A549 (cell line): ENCODE results near the gene PIGU. TPM values are rescaled to one million over a fixed set of nuclear protein-coding genes. Genes with fewer than 3 reads are reported as not detected.
A peak's percentile ranks its signal among the peaks of the same experiment; 100 is the strongest.

Experiments
- ATAC-seq, 2 experiments: fragments of 200-7000 bp in 1 of 2; fragments of >200 bp in 1 of 2; cut with Nextera tagmentation in 1 of 2; cut with Tn5 transposase in 1 of 2; 3 replicates each; pipeline versions ENCODE4 v1.8.0 to v1.9.1; 2018 to 2020; ENCODE audit warnings: mild to moderate bottlenecking in 1 of 2, moderate library complexity in 1 of 2
- CTCF ChIA-PET: fragments of 300-600 bp; sonication (Branson Sonifier 250); formaldehyde crosslinking; extraction: SDS; loops from one replicate; lab custom pipeline; 2021; ENCODE audit warnings: antibody characterized with exemption, inconsistent platforms; lab: Yijun Ruan, JAX
- POLR2A ChIA-PET: fragments of 350-600 bp; formaldehyde crosslinking; extraction: SDS; loops from one replicate; lab custom pipeline; 2021; ENCODE audit warnings: antibody characterized with exemption, inconsistent platforms; lab: Yijun Ruan, JAX
- DNase-seq, 2 experiments: peaks; one replicate each; pipeline versions ENCODE4 v3.0.0 to v3.0.0-alpha.2; 2011 to 2016; ENCODE audit warnings: low read depth in 1 of 2, low spot score in 1 of 2
- FAIRE-seq: peaks from 2 replicates; lab custom pipeline; 2011; peaks lifted over from hg19 to GRCh38; lab: Jason Lieb, UNC
- H3K27ac ChIP-seq, 2 experiments: fragments of >200 bp; sonication (Bioruptor Twin); formaldehyde crosslinking; 3 replicates each; pipeline ENCODE4 v1.5.1; 2016 to 2017
- H3K4me1 ChIP-seq: fragments of >200 bp; sonication (Bioruptor Twin); formaldehyde crosslinking; 3 replicates; pipeline ENCODE4 v1.6.1; 2016
- H3K4me2 ChIP-seq: fragments of >200 bp; sonication (Bioruptor Twin); formaldehyde crosslinking; 3 replicates; pipeline ENCODE4 v1.6.1; 2016
- H3K4me3 ChIP-seq: fragments of >200 bp; sonication (Bioruptor Twin); formaldehyde crosslinking; 3 replicates; pipeline ENCODE4 v1.5.1; 2016
- H3K9me3 ChIP-seq: fragments of >200 bp; sonication (Bioruptor Twin); formaldehyde crosslinking; 3 replicates; pipeline ENCODE4 v1.6.1; 2016
- CBX2 ChIP-seq: fragments of 200-600 bp; sonication (generic); IDR thresholded peaks from 2 replicates; pipeline ENCODE4 v1.6.1; 2016; ENCODE audit warnings: low read depth, mild to moderate bottlenecking, borderline replicate concordance
- CBX8 ChIP-seq: fragments of 200-600 bp; sonication (generic); IDR thresholded peaks from 2 replicates; pipeline ENCODE4 v1.6.1; 2016
- CEBPB ChIP-seq, 2 experiments: fragments of >200 bp in 1 of 2; sonication (Bioruptor Twin) in 1 of 2; formaldehyde crosslinking in 1 of 2; IDR thresholded peaks; 2 replicates each; pipeline ENCODE4 v1.6.1; 2012 to 2016
- CHD4 ChIP-seq: fragments of 200-600 bp; sonication (generic); IDR thresholded peaks from 2 replicates; pipeline ENCODE4 v1.6.1; 2016; ENCODE audit warnings: antibody characterized with exemption, mild to moderate bottlenecking, borderline replicate concordance
- CTCF ChIP-seq: fragments of >200 bp; sonication (Bioruptor Twin); formaldehyde crosslinking; IDR thresholded peaks from 3 replicates; pipeline ENCODE4 v1.5.1; 2016
- ELK1 ChIP-seq: fragments of 150-350 bp; IDR thresholded peaks from 2 replicates; pipeline ENCODE4 v1.6.1; 2014; ENCODE audit warnings: low read depth, mild to moderate bottlenecking, low read length
- FOSL2 ChIP-seq, 2 experiments: fragments of 450-650 bp in 1 of 2; fragments of >200 bp in 1 of 2; sonication (Bioruptor Twin) in 1 of 2; formaldehyde crosslinking; IDR thresholded peaks; 2 replicates each; pipeline versions ENCODE4 v1.5.0 to v1.6.1; 2016 to 2020; ENCODE audit warnings: mild to moderate bottlenecking in 1 of 2, moderate library complexity in 1 of 2
- GATA3 ChIP-seq: IDR thresholded peaks from 2 replicates; pipeline ENCODE4 v1.6.1; 2012; ENCODE audit warnings: borderline replicate concordance
- HOXB13 ChIP-seq: fragments of 250-450 bp; sonication (Bioruptor Pico); IDR thresholded peaks from 2 replicates; pipeline ENCODE4 v1.5.0; 2020; ENCODE audit warnings: low read depth, mild to moderate bottlenecking, moderate library complexity
- MYC ChIP-seq: IDR thresholded peaks from 2 replicates; pipeline ENCODE4 v1.6.1; 2012; ENCODE audit warnings: mild to moderate bottlenecking, inconsistent platforms, low read length, improper control_type of control experiment, borderline replicate concordance
- NFE2L2 ChIP-seq: fragments of 150-350 bp; conservative IDR thresholded peaks from 2 replicates; pipeline ENCODE4 v1.6.1; 2014; ENCODE audit warnings: low read length
- NPAS2 ChIP-seq: fragments of 250-450 bp; sonication (Bioruptor Pico); IDR thresholded peaks from 2 replicates; pipeline ENCODE4 v1.8.0; 2022; ENCODE audit warnings: mild to moderate bottlenecking, moderate library complexity, borderline replicate concordance
- POLR2AphosphoS2 ChIP-seq: conservative IDR thresholded peaks from 2 replicates; pipeline ENCODE4 v1.6.1; 2012; ENCODE audit warnings: low read length, improper control_type of control experiment, inconsistent platforms
- RARB ChIP-seq: fragments of 250-450 bp; sonication (Bioruptor Pico); IDR thresholded peaks from 2 replicates; pipeline ENCODE4 v1.8.0; 2021; ENCODE audit warnings: mild to moderate bottlenecking, moderate library complexity
- RCOR1 ChIP-seq: fragments of 150-350 bp; IDR thresholded peaks from 2 replicates; pipeline ENCODE4 v1.6.1; 2014; ENCODE audit warnings: antibody characterized with exemption, low read length, low read depth
- REST ChIP-seq: fragments of 200-600 bp; sonication (generic); IDR thresholded peaks from 2 replicates; pipeline ENCODE4 v1.6.1; 2016; ENCODE audit warnings: antibody characterized with exemption, mild to moderate bottlenecking, moderate library complexity
- TFCP2L1 ChIP-seq: fragments of 250-450 bp; sonication (Bioruptor Pico); IDR thresholded peaks from 2 replicates; pipeline ENCODE4 v1.5.0; 2021; ENCODE audit warnings: mild to moderate bottlenecking
- ZNF302 ChIP-seq: fragments of 250-450 bp; sonication (Bioruptor Pico); IDR thresholded peaks from 2 replicates; pipeline ENCODE4 v1.9.0; 2021; ENCODE audit warnings: inconsistent platforms, mild to moderate bottlenecking, moderate library complexity
- WGBS: methylation state at CpG from one replicate; pipeline ENCODE4 v1.1.6; 2017; ENCODE audit errors: missing lambda C conversion rate; 5-methylcytosine and 5-hydroxymethylcytosine counted together
- polyA plus RNA-seq, 4 experiments: library from polyadenylated mRNA; depleted of rRNA in 3 of 4; stranded (reverse); fragments of >200 nt; fragmentation: RNase III in 1 of 4; extraction: RNeasy Plus Mini Kit Qiagen cat#74134 plus additional on column Dnase treatment in 1 of 4; gene quantifications; 2 replicates in 3 of 4; 3 replicates in 1 of 4; pipeline ENCODE4 v1.2.3, GENCODE V29; 2011 to 2017
- TF ChIP-seq, protein P1 (sequence below): fragments of >200 bp; sonication (Bioruptor Twin); formaldehyde crosslinking; IDR thresholded peaks from 3 replicates; pipeline ENCODE4 v1.6.1; 2016

Gene PIGU
- polyA plus RNA-seq, 2 of the 4 experiments (the other 2 are of a cell fraction), result 27.8 to 103 TPM

- FAIRE-seq (no peak), ATAC-seq (no peak), DNase-seq (no peak)
- H3K27ac ChIP-seq, result peak overlapping the region; percentile 80 to 93
- 33% methylated on average over 5 of the region's 5 CpGs for whole genome bisulfite sequencing
- ChIA-PET CTCF (interaction anchor here (1.2 to 8.6 kb wide), 7 partner anchors 16 to 514 kb away, joined by 3 to 108 read pairs (median 5); no protein-coding TSS in a partner anchor), POLR2A (interaction anchor here (1.5 kb wide), 1 partner anchor 126 kb away, joined by 3 read pairs; no protein-coding TSS in a partner anchor)
- H3K4me3 ChIP-seq, result peak overlapping the region; percentile 94
- no peak for TF ChIP-seq NFE2L2
- no peak for TF ChIP-seq RCOR1
- TF ChIP-seq CTCF, result no peak
- no peak for TF ChIP-seq FOSL2 (IDR thresholded peaks at IDR 0.05)
- no peak for TF ChIP-seq FOSL2 (CRISPR knock-in tag; IDR thresholded peaks at IDR 0.05)
- no peak for TF ChIP-seq TFCP2L1
- TF ChIP-seq GATA3, result no peak
- no peak for TF ChIP-seq REST
- TF ChIP-seq CHD4, result no peak
- no peak for TF ChIP-seq ZNF302
- no peak for TF ChIP-seq POLR2AphosphoS2
- no peak for TF ChIP-seq RARB (CRISPR knock-in tag)
- TF ChIP-seq ELK1, result no peak
- no peak for TF ChIP-seq MYC
- TF ChIP-seq CEBPB (IDR thresholded peaks at IDR 0.05), result no peak
- TF ChIP-seq, protein P1, sequence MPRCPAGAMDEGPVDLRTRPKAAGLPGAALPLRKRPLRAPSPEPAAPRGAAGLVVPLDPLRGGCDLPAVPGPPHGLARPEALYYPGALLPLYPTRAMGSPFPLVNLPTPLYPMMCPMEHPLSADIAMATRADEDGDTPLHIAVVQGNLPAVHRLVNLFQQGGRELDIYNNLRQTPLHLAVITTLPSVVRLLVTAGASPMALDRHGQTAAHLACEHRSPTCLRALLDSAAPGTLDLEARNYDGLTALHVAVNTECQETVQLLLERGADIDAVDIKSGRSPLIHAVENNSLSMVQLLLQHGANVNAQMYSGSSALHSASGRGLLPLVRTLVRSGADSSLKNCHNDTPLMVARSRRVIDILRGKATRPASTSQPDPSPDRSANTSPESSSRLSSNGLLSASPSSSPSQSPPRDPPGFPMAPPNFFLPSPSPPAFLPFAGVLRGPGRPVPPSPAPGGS, result no peak
- TF ChIP-seq NPAS2 (CRISPR knock-in tag), result no peak
- no peak for TF ChIP-seq CBX8
- TF ChIP-seq HOXB13 (CRISPR knock-in tag), result no peak
- TF ChIP-seq CBX2, result no peak
- peaks cover 26% of the 10 kb centered on the region for H3K4me1 ChIP-seq
- H3K4me2 ChIP-seq, result peak overlapping the region; percentile 99
- H3K9me3 ChIP-seq, result no peaks in the 10 kb centered on the region
Measured at GRCh38 chr20:34705008-34705396, 28.1 kb upstream of the PIGU start.
